DND-41 (cell line): ENCODE measurements around the gene ACTG1.

Experiments used
- CTCF ChIP-seq: IDR thresholded peaks from 2 replicates; pipeline ENCODE4 v1.5.1; 2012; ENCODE audit warnings: borderline replicate concordance, low read length, moderate library complexity, mild to moderate bottlenecking; ENCODE audit not compliant: poor library complexity, severe bottlenecking; ENCODE audit errors: extremely low read depth
- EZH2 ChIP-seq: IDR thresholded peaks from 3 replicates; pipeline ENCODE4 v1.6.1; 2012; ENCODE audit warnings: borderline replicate concordance, low read depth, mild to moderate bottlenecking, moderate library complexity, low read length, inconsistent platforms; ENCODE audit not compliant: severe bottlenecking

GRCh38 chr17:81527591-81528383 lies 15.2 kb upstream of the ACTG1 start, which contains the start of gene FSCN2:
- no peak for TF ChIP-seq CTCF
- no peak for TF ChIP-seq EZH2
